GM21786 (cell line): ENCODE measurements around the gene RUNX2.

Source experiments
- ATAC-seq: cut with Tn5 transposase; IDR thresholded peaks from one replicate; pipeline ENCODE4 v1.9.1; 2021; ENCODE audit not compliant: unreplicated experiment

Gene RUNX2

DNA sequence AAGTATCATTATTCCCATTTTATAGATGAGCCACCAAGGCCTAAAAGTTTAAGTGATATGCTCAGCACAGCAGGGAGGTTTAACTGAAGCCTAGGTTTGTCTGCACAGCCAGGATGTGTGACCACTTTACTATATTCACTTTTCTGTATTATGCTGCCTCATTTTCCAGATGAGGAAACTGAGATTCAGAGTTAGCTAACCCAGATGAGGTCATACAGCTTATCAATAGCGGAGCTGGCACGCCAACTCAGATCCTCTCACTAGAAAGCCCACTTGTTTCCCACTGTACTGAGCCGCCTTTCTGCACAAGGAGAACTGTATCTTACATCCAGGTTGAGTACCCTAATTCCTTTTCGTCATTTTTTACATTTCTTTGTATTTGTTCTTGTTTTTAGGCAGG, 181.3 kb downstream of the RUNX2 start:
- ATAC-seq: no peak

DNA sequence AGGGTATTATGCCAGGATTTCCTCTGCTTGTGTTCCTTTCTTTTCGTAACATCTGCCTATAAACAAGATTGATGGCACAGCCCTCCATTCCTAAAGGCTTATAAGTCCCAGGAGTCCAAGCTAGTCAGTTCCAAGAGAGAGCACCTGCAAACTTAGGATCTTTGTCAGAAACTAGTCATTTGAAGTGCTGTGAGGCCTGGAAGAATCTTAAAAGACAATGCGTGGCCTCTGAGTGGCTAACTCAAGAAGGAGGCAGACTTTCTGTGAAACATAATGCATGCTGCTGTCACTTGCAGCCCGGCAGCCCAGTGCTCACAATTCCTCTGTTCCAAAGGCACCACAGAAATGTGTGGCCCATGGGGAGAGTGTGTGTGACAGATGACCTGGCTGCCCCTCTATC, 184.6 kb downstream of the RUNX2 start:
- no peak for ATAC-seq

DNA sequence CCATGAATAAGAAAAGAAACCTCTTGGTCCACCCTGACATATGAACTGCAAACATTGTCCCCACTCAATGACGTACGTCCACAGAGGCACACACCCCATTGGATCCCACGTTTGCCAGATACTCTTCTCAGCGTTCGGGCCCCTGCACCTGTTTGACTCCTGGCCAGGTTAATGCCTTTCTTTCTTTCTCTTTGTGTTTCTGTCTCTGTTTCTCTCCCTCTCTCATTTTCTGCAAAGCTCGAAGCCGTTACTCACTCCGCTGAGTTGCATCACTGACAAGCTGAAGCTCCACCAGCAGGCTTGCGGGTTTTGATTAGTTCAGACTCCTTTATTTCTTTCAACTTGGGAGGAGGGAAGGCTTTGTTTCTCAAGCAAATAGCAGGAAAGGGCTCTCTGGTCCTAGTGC, 185.1 kb downstream of the RUNX2 start:
- no peak for ATAC-seq

DNA sequence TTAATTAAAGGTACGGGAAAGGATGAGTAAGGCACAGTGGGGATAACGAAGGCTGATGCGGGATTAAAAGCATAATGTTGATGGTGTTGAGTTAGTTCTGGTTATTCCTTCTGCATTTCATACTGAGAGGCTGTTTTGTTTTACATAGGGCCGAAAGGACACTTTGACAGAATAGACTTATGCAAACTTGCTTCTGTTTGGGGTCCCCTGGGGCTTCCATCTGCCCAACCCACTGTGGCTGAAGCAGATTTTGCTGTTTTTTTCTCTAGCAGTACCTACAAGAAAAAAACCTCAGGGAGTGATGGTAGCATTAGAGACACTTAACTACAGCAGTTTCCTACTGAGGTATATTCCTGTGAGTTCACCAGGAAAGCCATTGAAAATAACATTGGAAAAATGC, 185.7 kb downstream of the RUNX2 start:
- ATAC-seq: no peak

DNA sequence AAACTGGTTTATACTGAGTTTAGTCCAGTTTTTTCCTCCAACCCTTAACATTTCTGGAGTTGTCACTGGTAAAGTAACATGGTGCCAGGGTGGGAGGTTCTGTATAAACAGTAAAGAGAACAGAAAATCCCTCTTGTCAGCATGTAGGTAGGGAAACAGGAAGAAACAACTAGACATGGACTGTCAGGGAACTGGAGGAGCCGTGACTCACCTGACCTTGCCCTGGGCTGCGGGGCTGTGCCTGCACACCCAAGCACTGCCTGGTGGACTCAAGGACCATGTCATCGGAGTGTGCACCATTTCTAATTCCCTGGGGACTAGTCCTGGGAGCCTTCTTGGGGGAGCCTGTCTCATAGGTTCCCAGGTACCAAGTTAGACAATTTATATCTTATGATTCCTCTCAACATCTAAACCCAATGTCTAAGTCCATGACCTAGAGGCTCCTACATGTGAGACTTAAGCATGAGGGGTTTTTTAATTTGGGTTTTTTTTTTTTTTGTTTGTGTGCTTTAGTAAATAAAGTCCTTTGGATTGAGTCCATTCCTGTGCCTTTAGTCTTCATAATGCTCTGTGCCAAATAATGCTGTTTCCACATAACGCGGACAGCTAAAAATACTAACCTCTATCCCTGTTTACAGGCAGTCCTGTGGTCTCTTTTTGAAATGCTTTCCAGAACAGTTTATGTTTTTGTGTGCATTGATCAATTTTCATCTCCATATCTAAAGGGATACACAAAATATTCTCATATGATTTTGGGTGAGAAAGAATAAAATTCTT, 186.5 kb downstream of the RUNX2 start:
- no peak for ATAC-seq

DNA sequence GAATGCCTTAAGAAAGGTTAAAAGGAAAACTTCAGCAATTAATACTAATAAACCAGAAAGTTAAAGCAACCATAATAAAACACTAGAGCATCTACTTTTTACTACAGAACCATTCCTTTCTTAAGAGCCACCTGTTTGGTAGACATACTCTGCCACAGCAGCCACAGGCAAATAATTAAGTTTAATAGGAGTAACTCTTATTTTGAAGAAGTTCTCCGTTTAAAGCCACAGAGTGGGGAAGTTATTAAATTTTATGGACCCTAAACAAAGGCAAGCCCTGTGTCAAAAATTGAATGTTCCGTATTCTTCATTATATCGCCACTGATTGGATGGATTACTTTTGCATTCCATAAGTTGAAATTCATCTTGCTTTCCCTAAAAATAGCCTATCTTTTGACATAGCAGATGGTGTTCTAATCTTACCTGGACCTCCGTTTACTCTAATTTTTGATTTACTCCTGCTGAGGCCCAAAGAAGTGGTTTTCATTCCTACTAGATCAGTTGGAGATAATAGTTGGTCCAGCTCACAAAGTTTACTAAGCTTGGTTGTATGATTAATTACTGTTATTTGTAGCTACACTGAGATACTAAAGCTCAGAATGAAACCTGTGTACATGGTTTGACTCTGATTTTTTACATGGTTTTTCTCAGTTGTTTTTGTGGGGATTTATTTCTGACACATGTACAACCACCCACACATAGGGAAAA, 190.0 kb downstream of the RUNX2 start:
- no peak for ATAC-seq

DNA sequence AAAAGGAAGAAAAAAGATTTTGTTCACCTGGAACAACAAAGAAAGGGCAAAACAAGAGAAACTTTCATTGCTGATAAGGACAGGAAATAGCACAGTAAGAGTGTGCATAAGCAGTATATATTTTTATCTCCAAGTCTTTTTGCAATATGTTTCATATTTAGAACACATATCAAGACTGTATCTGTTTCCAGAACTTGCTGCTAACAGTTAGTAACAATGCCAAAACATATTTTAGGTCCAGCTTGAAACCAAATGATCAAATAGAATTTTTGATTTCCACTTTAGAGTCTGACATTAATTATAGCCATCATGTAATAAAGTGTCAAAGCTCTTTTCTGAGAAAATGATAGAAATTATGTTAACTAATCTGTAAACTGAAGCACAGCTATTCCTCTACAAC, 193.1 kb downstream of the RUNX2 start:
- no peak for ATAC-seq

DNA sequence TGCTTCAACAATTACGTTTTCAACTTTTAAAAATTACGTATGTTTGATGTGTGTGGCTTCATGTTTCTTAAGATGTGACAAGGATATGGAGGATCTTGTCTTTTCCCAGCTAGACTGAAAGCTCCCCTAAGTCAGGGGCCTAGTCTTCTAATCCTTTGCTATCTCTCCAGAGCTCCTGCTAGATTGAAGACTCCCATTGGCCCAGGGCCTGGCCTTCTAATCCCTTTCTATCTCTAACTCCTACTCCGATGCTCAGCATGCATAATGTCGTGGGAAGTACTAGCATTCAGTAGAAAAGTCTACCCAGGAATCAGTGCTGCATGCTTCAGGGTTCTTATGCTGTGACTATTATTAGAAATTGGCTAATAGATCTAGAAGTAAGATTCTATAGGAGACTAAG, 194.4 kb downstream of the RUNX2 start:
- no peak for ATAC-seq

DNA sequence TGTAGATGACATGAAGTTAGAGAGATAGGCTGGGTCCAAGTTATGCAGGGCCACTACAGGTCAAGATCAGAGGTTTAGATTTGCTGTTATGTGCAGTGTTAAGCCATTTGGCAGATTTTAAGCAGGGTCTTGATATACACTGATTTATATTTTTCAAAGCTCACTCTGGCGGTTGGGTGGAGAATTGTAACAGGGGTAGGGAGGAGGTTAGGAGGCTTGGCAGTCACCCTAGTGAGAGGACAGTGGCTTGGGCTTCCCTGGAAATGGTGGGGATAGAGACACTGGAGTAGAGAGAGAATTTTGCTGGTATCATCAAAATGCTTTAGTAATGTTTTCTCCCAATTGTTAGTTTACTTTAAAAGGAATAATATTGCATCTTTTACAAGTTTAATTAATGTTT, 199.1 kb downstream of the RUNX2 start:
- ATAC-seq: no peak

DNA sequence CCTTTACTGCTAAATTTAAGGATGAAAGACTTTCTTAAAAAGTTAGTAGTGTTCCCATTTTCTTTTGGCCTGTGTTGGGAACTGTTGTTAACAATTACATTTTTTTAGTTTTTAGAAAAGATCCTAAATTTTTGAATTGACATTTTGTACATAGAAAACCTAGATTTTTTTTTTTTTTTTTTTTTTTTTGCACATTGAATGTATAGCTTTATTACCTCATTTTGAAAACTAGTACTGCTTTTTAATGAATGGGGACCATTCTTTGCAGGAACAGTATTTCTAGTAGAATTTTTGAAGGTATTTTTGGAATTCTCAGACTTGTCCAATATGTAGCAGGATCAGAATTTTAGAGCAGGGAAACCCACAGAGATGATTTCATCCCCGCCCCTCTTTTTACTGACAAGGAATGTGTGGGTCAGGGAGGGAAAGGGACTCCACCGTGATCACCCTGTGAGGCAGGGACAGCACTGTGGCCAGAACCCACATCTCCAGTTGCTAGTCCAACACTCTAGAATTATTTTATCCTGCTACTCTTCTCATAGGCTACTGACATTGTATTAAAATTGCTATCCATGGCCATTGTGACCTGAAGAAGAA, 204.0 kb downstream of the RUNX2 start:
- ATAC-seq: no peak

DNA sequence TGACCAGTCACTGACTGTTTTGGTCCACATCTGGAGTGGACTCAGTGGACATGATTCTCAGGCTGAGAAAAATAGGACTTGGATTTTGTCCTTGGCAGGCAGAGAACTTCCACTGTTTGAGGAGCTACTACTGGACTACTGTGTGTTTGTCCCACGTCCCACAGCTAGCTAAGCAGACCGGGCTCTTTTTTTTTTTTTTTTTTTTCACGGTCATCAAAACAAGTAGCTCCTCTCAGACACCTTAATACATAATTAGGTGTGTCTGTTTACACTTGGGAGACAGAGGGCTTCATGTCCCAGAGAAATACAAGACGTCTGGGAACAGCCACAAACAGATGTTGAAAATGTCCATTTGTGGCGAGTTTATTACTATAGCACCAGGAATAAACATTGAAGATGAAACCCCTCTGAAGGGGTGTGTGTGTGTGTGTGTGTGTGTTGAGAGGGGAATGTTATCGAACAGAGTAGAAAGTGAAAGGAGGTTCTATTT, 204.6 kb downstream of the RUNX2 start:
- no peak for ATAC-seq

DNA sequence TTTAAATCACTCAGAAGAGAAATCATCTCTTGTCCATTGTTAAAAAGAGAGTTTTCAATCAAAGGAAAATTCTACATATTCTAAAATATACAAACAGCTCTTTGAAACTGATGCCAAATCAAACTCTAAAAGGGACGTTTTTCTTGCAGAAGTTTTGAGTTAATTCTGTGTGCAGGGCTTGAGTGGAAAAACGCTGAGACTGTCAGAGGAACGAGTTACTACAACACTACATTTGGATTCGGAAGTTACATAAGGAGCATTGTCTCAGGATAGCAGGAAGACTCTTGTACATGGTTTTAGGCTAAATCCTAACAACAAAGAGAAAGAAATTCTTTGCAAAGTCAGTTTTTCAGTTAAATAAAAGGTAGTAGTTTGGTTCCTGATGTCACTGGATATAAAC, 205.3 kb downstream of the RUNX2 start:
- no peak for ATAC-seq

DNA sequence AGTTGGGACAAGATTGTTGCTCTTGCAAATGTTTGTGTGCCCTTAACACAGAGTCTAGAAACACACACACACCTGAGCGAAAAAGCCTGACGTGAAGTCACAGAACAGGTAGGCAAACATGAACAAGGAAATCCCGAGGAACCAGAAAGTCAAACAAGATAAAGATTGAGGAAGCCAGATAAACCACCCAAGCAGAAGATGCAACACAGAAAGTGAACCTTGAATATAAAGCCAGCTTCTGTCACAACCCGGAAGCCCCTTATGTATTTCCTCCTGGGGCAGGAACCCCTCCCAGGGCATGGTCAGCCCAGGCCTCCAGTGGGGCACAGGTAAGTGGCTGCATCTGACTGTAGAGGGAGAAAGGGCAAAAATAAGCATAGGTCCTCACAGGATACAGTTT, 207.8 kb downstream of the RUNX2 start:
- no peak for ATAC-seq

DNA sequence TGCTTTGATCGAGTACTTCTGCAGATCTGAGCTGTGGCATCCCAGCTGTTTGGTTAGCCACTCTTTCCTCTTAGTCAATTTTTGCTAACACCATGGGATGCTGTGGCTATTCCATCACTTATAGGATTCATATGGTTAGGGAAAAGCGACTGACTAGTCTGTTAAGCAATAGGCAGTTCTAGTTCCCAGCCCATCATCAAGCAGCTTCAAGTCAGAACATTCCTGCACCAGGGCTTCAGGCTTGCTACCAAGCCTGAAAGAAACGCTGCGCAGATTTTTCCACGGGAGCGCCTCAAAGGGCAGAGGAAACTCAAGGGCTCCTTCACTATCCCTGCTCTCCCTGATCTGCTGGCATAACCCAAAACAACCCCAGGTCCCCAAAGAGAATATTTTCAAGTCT, 209.4 kb downstream of the RUNX2 start:
- no peak for ATAC-seq

DNA sequence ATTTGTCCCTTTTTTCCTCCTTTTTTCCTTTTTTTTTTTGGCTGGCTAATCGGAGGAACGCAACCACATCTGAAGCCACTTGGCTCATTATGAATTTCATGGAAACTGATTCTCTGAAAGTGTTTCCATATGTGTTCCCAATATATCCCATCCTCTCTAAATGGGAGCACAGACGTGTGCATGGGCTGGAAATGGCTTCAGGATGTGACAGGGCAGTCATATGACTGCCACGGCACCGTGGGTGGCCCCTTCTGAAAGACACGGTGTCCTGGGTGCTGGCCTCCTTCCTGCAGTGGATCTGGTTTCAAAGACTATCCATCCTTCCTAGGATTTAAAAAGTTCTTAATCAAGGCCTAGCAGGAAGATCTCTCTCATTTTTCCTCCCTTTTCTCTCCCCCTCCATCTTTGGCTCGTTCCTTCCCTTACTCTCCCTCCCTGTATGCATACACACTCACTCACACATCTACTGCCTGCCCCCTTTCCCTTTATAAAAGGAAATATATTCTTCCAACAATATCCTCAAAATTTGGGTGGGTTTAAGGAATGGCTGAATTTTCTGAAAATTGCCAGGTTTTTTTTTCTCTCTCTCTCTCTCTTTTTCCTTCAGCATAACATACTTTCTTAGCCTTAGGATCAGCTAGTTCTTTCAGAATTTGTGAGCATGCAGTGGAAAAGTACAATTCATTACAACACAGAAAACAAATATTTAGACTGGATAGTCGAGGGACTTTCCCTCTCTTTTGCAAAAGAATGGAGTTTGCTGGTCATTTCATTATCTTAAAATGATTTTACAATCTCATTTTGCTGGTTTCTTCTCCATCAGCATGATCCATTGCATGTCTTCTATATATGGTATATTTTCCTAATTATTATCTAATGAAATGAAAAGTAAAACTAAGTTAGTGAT, 210.8 kb downstream of the RUNX2 start:
- no peak for ATAC-seq

DNA sequence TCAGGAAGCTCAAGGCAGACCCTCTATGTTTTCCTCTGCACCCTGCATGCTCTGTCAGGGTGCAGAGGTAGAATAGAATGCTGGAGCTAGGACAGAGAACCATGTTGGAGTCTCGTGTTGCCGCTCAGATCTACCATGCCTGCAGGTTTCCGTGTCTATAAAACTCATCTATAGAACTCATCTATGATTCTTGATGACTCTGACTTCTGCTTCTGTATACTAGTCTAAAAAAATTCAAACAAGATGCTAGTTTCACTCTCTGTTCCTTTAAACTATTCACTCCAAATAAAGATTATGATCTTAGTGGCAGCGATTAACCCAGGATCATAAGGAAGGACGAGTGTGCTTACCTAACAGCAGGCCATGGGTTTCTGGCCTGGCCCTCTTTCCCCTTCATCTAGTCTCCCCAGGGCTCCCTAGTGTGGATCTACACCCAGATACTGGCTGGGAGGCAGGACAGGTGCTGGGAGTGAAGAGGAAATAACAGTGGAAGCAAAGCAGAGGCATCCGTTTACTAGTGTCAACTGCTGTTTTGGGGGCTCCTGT, 212.3 kb downstream of the RUNX2 start:
- no peak for ATAC-seq

DNA sequence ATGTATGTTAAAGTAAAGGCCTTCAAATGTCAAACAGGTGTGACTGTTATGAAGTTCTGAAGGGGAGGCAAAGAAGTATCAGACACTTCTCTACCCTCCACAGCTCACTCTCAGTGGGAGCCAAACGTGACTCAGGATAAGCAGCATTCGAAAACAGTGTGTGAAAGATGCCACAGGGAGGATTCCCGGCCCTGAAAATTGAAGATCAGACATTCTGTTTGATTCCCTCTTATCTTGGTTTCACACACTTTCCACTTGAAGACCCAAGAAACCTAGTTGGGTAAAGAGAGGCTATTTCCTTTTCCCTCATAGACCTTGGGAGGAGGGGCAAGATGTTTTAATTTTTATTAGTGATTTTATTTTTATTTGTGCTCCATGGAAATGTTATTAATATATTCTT, 213.8 kb downstream of the RUNX2 start:
- no peak for ATAC-seq

DNA sequence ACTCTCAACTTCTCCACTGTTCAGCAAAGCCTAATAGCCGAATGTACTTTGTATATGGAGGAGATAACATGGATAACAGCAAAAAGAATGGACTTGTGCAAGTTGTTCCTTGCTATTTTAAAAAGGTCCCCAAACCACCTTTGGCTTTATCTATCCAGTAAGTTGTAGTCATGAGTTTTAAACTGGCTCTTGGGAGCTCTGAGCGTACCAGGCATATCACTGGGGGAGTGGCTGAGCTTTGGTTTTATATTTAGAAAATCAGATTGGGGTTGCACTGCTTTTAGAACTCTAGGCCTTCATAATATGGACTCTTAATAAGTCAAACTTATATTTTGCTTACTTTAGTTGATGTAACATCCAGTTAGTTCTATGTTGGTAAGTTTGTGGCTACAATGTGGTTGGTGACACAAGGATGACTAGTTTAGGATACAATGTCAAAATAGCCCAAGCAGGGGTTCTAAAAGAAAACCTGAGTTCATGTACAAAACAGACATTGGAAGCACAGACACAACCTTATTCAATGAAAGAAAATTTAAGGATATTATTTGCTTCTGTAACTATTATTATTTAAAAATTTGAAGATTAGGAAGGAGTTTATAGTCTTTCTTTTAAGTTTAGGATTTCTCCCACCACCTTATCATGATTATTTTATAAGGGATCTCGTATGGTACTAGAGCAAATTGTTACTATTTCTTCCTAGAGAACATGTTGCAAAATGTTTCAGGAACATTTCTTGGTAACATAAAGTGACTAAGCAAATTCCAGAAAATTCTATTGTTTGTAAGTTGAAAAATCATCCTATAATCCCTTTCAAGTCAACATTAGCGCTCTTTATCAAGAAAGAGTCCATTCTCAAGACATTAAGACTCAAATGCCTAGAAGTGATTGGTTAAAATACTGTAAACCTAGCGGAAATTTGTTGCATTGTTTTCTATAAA, 215.4 kb downstream of the RUNX2 start:
- no peak for ATAC-seq

DNA sequence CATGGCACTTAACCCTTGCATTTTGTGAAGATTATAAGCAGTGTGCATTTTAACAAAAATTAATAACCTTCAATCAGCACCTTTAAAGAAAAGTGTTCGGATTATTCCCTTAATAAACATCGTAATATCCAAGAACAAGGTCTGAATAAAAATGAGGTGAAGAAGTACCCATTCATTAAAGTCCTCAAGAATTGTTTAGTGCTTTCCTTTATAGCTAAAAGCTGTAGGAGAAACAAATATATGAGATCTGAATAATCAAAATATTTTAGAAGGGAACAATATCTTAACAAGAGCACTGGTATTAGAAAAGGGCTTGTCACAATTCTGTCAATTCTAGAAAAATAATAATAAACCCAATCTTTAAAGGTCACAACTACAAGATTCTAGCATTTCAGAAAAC, 217.3 kb downstream of the RUNX2 start:
- ATAC-seq: no peak
